ENCODE data around the gene QARS1.

Gene QARS1

DNA sequence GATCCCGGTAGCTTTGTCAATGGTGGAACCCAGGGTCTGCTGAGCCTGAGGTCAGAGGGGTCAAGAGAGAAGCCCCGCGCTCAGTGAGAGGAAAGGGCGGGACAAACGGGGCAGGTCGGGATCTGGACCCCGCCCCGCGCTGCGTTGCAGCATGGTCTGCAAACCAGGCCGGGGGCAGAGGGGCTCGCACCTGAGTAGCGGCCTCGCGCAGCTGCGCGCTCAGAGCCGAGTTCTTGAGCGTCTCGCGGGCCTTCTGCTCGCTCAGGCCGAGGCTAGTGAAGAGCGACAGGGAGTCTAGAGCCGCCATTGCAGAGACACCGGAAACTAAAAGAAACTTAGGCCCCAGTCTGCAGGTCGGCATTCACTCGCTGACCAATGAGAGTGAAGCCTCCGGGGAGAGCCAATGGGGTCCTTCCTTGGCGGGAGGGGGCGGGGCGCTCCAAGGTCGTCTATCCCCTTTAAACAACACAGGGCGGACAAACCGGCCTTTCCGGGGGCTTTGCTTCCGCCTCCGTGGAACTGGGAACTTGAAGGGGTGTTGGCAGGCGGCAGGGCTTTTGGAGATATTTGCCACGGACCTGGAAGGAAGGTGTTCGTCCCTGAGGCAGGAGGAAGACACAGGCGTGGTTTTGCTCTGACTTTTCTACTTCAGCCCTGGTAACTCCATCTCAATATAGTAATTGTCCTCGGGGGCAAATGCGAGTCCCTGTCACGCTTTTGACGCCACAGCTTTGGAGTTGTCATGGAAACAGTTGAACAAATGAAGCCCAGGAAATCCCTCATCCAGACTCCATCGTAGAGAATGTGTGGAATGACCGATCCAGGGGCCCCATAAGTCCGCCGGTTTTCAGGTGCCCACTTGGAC is at the start of gene QARS1:
Gene QARS1 (minus strand): TSS at position 331 of the 865 bp plus-strand sequence. CDS start 24 bp downstream, at position 307.
- DNase-seq (ENCODE audit: low spot score) (peak; percentile 91), ATAC-seq (ENCODE audit: low read depth) (peak; percentile 96)
- no peaks in the 10 kb centered on the region for H3K27me3 ChIP-seq (ENCODE audit: insufficient read depth, poor library complexity, severe bottlenecking)
- H3K4me3 ChIP-seq (ENCODE audit: severe bottlenecking) = peak within 1 kb of the TSS; percentile 51
- no peaks in the 10 kb centered on the region for H3K9me3 ChIP-seq (ENCODE audit: severe bottlenecking)
- TF ChIP-seq, protein P1, sequence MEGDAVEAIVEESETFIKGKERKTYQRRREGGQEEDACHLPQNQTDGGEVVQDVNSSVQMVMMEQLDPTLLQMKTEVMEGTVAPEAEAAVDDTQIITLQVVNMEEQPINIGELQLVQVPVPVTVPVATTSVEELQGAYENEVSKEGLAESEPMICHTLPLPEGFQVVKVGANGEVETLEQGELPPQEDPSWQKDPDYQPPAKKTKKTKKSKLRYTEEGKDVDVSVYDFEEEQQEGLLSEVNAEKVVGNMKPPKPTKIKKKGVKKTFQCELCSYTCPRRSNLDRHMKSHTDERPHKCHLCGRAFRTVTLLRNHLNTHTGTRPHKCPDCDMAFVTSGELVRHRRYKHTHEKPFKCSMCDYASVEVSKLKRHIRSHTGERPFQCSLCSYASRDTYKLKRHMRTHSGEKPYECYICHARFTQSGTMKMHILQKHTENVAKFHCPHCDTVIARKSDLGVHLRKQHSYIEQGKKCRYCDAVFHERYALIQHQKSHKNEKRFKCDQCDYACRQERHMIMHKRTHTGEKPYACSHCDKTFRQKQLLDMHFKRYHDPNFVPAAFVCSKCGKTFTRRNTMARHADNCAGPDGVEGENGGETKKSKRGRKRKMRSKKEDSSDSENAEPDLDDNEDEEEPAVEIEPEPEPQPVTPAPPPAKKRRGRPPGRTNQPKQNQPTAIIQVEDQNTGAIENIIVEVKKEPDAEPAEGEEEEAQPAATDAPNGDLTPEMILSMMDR (IDR thresholded peaks at IDR 0.05; ENCODE audit: poor library complexity, severe bottlenecking) = no peak
- H3K4me1 ChIP-seq (ENCODE audit: insufficient read depth, poor library complexity, severe bottlenecking) = no peaks in the 10 kb centered on the region
- peaks cover 50% of the 10 kb centered on the region for H3K36me3 ChIP-seq (ENCODE audit: low read depth)
- peak within 1 kb of the TSS; percentile 37 for H3K27ac ChIP-seq (ENCODE audit: poor library complexity, severe bottlenecking)

DNA sequence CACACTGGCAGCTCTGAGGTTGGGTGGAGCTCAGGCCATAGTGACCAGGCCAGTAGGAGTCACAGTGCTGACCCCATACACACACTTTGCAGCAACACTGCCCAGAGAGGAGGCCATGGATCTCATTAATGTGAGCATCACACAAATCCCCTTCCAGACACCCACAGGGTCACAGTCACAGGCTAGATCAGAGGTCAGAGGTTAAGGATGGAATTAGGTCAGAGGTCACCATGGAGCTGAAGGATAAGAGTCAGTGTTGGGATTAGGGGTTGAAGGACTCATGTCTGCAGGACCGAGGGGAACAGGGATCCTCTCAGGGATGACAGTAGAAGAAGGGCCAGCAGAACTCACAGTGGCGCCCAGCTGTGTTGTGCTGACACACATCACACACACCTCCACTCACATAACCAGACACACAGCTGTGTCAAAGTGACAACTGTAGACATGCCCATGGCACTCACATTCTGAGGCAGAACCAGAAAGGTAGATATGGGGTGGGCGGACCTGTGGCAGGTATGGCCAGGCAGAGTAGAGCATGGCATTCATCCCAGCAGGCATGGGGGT is 48.9 kb upstream of the QARS1 start:
- TF ChIP-seq, protein P1 (IDR thresholded peaks at IDR 0.05; ENCODE audit: poor library complexity, severe bottlenecking) = no peak
- DNase-seq (ENCODE audit: low spot score) = no peak
- Histone ChIP-seq H3K4me3 (ENCODE audit: severe bottlenecking) (no peak overlapping the region), H3K27ac (ENCODE audit: poor library complexity, severe bottlenecking) (no peak overlapping the region), H3K9me3 (ENCODE audit: severe bottlenecking) (no peaks in the 10 kb centered on the region), H3K4me1 (ENCODE audit: insufficient read depth, poor library complexity, severe bottlenecking) (no peaks in the 10 kb centered on the region), H3K36me3 (ENCODE audit: low read depth) (no peaks in the 10 kb centered on the region), H3K27me3 (ENCODE audit: insufficient read depth, poor library complexity, severe bottlenecking) (no peaks in the 10 kb centered on the region)
- ATAC-seq (ENCODE audit: low read depth) = no peak

DNA sequence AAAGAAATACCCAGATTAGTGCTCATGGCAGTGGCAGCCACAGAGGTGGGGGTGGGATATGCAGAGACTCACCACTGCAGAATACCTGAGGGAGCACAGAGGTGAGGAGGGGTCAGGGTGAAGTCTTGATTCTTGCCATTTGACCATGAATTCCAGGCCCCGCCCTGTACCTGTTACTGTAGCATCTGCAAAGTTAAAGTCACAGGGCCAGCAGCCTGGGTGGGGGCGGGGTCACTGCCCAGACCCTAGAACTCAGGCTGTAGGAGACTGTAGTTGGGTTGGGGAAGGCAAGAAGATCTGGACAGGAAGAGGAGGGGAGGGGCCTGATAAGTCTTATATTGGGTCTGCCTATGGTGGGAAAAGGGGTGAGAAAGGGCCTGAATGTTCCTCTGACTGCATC is 47.1 kb upstream of the QARS1 start:
- no peak overlapping the region for H3K4me3 ChIP-seq (ENCODE audit: severe bottlenecking)
- no peaks in the 10 kb centered on the region for H3K27me3 ChIP-seq (ENCODE audit: insufficient read depth, poor library complexity, severe bottlenecking)

DNA sequence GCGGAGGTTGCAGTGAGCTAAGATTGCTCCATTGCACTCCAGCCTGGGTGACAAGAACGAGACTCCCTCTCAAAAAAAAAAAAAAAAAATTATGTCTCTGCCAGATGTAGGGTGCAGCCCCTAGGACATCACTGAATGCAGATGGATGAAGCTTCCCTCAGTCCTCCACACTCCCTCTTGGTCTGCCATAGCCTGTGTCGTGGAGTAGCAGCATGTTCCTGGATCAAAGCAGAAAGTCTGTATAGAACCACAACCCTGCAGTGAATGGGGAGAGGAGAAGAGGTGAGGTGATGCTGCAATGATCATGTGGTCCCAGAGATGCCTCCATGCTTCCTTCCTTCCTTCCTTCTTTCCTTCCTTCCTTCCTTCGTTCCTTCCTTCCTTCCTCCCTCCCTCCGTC is 43.6 kb upstream of the QARS1 start:
- ATAC-seq (ENCODE audit: low read depth) (no peak), DNase-seq (ENCODE audit: low spot score) (no peak)
- no peaks in the 10 kb centered on the region for H3K27me3 ChIP-seq (ENCODE audit: insufficient read depth, poor library complexity, severe bottlenecking)
- TF ChIP-seq, protein P1 (IDR thresholded peaks at IDR 0.05; ENCODE audit: poor library complexity, severe bottlenecking) = no peak
- H3K4me1 ChIP-seq (ENCODE audit: insufficient read depth, poor library complexity, severe bottlenecking) = no peaks in the 10 kb centered on the region
- no peaks in the 10 kb centered on the region for H3K36me3 ChIP-seq (ENCODE audit: low read depth)
- no peaks in the 10 kb centered on the region for H3K9me3 ChIP-seq (ENCODE audit: severe bottlenecking)
- H3K27ac ChIP-seq (ENCODE audit: poor library complexity, severe bottlenecking) = no peak overlapping the region
- no peak overlapping the region for H3K4me3 ChIP-seq (ENCODE audit: severe bottlenecking)

More for the DNA sequence above, 47.1 kb upstream of the QARS1 start:
- Histone ChIP-seq H3K9me3 (ENCODE audit: severe bottlenecking) (no peaks in the 10 kb centered on the region), H3K36me3 (ENCODE audit: low read depth) (no peaks in the 10 kb centered on the region), H3K4me1 (ENCODE audit: insufficient read depth, poor library complexity, severe bottlenecking) (no peaks in the 10 kb centered on the region), H3K27ac (ENCODE audit: poor library complexity, severe bottlenecking) (no peak overlapping the region)
- no peak for ATAC-seq (ENCODE audit: low read depth)
- TF ChIP-seq, protein P1 (IDR thresholded peaks at IDR 0.05; ENCODE audit: poor library complexity, severe bottlenecking) = no peak
- no peak for DNase-seq (ENCODE audit: low spot score)

DNA sequence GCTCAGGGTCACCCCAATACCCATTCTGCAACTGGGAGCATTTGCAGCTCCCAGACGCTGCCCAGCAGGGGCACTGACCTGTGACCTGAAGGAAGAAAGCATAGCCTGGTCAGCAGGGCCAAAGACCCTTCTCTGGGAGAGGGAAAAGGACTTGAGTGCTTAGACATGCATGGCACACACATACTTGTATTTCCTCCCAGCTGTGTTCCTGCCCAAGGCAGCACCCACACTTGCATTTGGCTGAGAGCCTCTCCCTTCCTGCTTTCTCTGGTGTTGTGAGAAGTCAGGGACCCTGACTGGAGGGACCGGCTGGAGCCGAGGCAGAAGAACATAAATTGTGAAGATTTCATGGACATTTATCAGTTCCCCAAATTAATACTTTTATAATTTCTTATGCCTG is 35.5 kb upstream of the QARS1 start:
- no peak overlapping the region for H3K27ac ChIP-seq (ENCODE audit: poor library complexity, severe bottlenecking)
- DNase-seq (ENCODE audit: low spot score) (no peak), ATAC-seq (ENCODE audit: low read depth) (no peak)
- H3K4me1 ChIP-seq (ENCODE audit: insufficient read depth, poor library complexity, severe bottlenecking) = no peaks in the 10 kb centered on the region
- no peaks in the 10 kb centered on the region for H3K9me3 ChIP-seq (ENCODE audit: severe bottlenecking)
- H3K27me3 ChIP-seq (ENCODE audit: insufficient read depth, poor library complexity, severe bottlenecking) = no peaks in the 10 kb centered on the region
- TF ChIP-seq, protein P1 (IDR thresholded peaks at IDR 0.05; ENCODE audit: poor library complexity, severe bottlenecking) = no peak
- no peaks in the 10 kb centered on the region for H3K36me3 ChIP-seq (ENCODE audit: low read depth)
- no peak overlapping the region for H3K4me3 ChIP-seq (ENCODE audit: severe bottlenecking)

Measured in RWPE2 (cell line).